Astrocyte of the hippocampus (primary cell): Measurements from ENCODE around the gene SCAP.

Source experiments
- DNase-seq: peaks from one replicate; pipeline ENCODE4 v3.0.0; 2011; ENCODE audit warnings: low read depth, low spot score

Gene SCAP

GRCh38 chr3:47414666-47415587, 60.8 kb downstream of the SCAP start:
- no peak for DNase-seq

- DNase-seq, result no peak
These were observed 61.6 kb downstream of the SCAP start for GRCh38 chr3:47414161-47414564.

GRCh38 chr3:47413751-47414150, 62.0 kb downstream of the SCAP start:
- no peak for DNase-seq

- no peak for DNase-seq
These were observed 62.8 kb downstream of the SCAP start for GRCh38 chr3:47412842-47413520.

- no peak for DNase-seq
These were observed 63.3 kb downstream of the SCAP start for GRCh38 chr3:47412453-47412756.

- DNase-seq, result no peak
These were observed 63.9 kb downstream of the SCAP start for GRCh38 chr3:47411696-47412452.

- DNase-seq, result no peak
These were observed 64.7 kb downstream of the SCAP start for GRCh38 chr3:47410801-47411646.

GRCh38 chr3:47410417-47410720, 65.4 kb downstream of the SCAP start:
- DNase-seq, result no peak

GRCh38 chr3:47409688-47410416, 65.9 kb downstream of the SCAP start:
- no peak for DNase-seq

- DNase-seq, result no peak
These were observed 66.5 kb downstream of the SCAP start for GRCh38 chr3:47409284-47409683.

- DNase-seq, result no peak
These were observed 66.9 kb downstream of the SCAP start for GRCh38 chr3:47408839-47409229.

- DNase-seq, result no peak
These were observed 67.6 kb downstream of the SCAP start for GRCh38 chr3:47407896-47408838.

GRCh38 chr3:47407237-47407636, 68.5 kb downstream of the SCAP start:
- DNase-seq, result no peak

GRCh38 chr3:47406762-47407149, 69.0 kb downstream of the SCAP start:
- no peak for DNase-seq

GRCh38 chr3:47405820-47406761, 69.7 kb downstream of the SCAP start:
- DNase-seq, result no peak

- DNase-seq, result peak; percentile 89
These were observed 70.6 kb downstream of the SCAP start for GRCh38 chr3:47404955-47405790.

GRCh38 chr3:47404431-47404876, 71.3 kb downstream of the SCAP start:
- peak; percentile 43 for DNase-seq
